ENCODE results near the gene ACOXL. TPM values are rescaled to one million over a fixed set of nuclear protein-coding genes. Genes with fewer than 3 reads are reported as not detected.

The ACOXL gene
- total and polyA plus RNA-seq, 10 of the 15 experiments (the other 5 are each of a cell fraction or from before 2014, with no cell fraction given): 0.05 to 1.3 (median 0.71) TPM

GRCh38 chr2:111024496-111024895 lies 292.1 kb downstream of the ACOXL start:
- CTCF ChIA-PET: interaction anchor here (1.7 kb wide), 1 partner anchor 213 kb away, joined by 3 read pairs; no protein-coding TSS in a partner anchor
- Histone ChIP-seq H2AFZ (ENCODE audit: control insufficient read depth, low read depth, low read length) (no peak overlapping the region), H3K36me3 (ENCODE audit: control insufficient read depth in 2 of 2, insufficient read depth in 2 of 2, low read length in 1 of 2) (no peaks in the 10 kb centered on the region), H3K27ac (ENCODE audit: control insufficient read depth, insufficient read depth) (no peak overlapping the region), H3K4me2 (ENCODE audit: control insufficient read depth, insufficient read depth) (no peak overlapping the region), H3K9ac (ENCODE audit: control insufficient read depth, insufficient read depth, low read length) (no peak overlapping the region), H4K20me1 (ENCODE audit: control insufficient read depth, insufficient read depth) (no peaks in the 10 kb centered on the region), H3K9me3 (replicated peaks; ENCODE audit: control insufficient read depth, insufficient read depth, low read length) (no peaks in the 10 kb centered on the region; the same call in 2 of the 3 replicates), H3K4me1 (ENCODE audit: control insufficient read depth, insufficient read depth, low read length) (no peaks in the 10 kb centered on the region), H3K27me3 (replicated peaks in 1 of 2; ENCODE audit: control insufficient read depth in 2 of 2, insufficient read depth in 2 of 2, low read length in 1 of 2) (peaks cover 0 to 4% of the 10 kb centered on the region in 2 experiments; a peak in 1 of 4 replicates), H3K4me3 (no peak overlapping the region), H3K79me2 (ENCODE audit: control insufficient read depth, insufficient read depth, low read length) (no peaks in the 10 kb centered on the region)
- no peak for TF ChIP-seq SPI1 (IDR thresholded peaks at IDR 0.05; ENCODE audit: borderline replicate concordance, insufficient read depth, low read depth, low read length)
- no peak for TF ChIP-seq TBL1XR1 (IDR thresholded peaks at IDR 0.05; ENCODE audit: low read depth, low read length)
- no peak for TF ChIP-seq POLR2AphosphoS2 (IDR thresholded peaks at IDR 0.05; ENCODE audit: low read depth, low read length)
- no peak for TF ChIP-seq BHLHE40 (IDR thresholded peaks at IDR 0.05; ENCODE audit: borderline replicate concordance in 1 of 2, low read depth in 2 of 2, low read length in 1 of 2)
- TF ChIP-seq ZBTB11 (CRISPR knock-in tag; IDR thresholded peaks at IDR 0.05): no peak
- no peak for TF ChIP-seq ZNF217 (IDR thresholded peaks at IDR 0.05)
- no peak for TF ChIP-seq CBFB (IDR thresholded peaks at IDR 0.05; ENCODE audit: low read depth)
- no peak for TF ChIP-seq NFIC (IDR thresholded peaks at IDR 0.05; ENCODE audit: low read depth, low read length)
- no peak for TF ChIP-seq MYC (IDR thresholded peaks at IDR 0.05; ENCODE audit: insufficient read depth, insufficient read length, insufficient replicate concordance, low read length, severe bottlenecking)
- TF ChIP-seq TARDBP (IDR thresholded peaks at IDR 0.05; ENCODE audit: borderline replicate concordance): no peak
- no peak for TF ChIP-seq RELB (IDR thresholded peaks at IDR 0.05; ENCODE audit: low read depth)
- no peak for TF ChIP-seq NFYB (IDR thresholded peaks at IDR 0.05; ENCODE audit: insufficient read depth, low read depth, low read length)
- no peak for TF ChIP-seq IRF3 (IDR thresholded peaks at IDR 0.05)
- TF ChIP-seq SUZ12 (IDR thresholded peaks at IDR 0.05; ENCODE audit: unreplicated experiment): no peak
- TF ChIP-seq TAF1 (IDR thresholded peaks at IDR 0.05; ENCODE audit: borderline replicate concordance, low read depth, low read length): no peak
- TF ChIP-seq CREM (IDR thresholded peaks at IDR 0.05; ENCODE audit: low read depth): no peak
- TF ChIP-seq ZBED1 (IDR thresholded peaks at IDR 0.05; ENCODE audit: borderline replicate concordance): no peak
- no peak for TF ChIP-seq IKZF1 (conservative IDR thresholded peaks at IDR 0.05)
- no peak for TF ChIP-seq MYB (IDR thresholded peaks at IDR 0.05; ENCODE audit: borderline replicate concordance, low read depth, low read length)
- SMC1A ChIA-PET (ENCODE audit: uncharacterized antibody, unreplicated experiment): no interaction called here
- BruUV-seq (replicated peaks): no TSS peak
- FAIRE-seq (no peak), ATAC-seq (no peak), DNase-seq (ENCODE audit: low read depth, low spot score) (no peak)
- POLR2A ChIA-PET: no interaction called here
- in situ Hi-C loops (cut with MboI): no loop called here
- 78% methylated on average over 4 of the region's 4 CpGs for whole genome bisulfite sequencing (ENCODE audit: insufficient coverage, insufficient replicate concordance, low lambda C conversion rate, missing lambda C conversion rate)
- RAD21 ChIA-PET (ENCODE audit: unreplicated experiment): no interaction called here
- intact Hi-C loops (cut with micrococcal nuclease; ENCODE audit: unreplicated experiment): no loop called here

Measured in GM12878 (cell line).